WERI-Rb-1 (cell line): ENCODE data around the gene RASGRF1.

Experiments used
- DNase-seq: peaks from one replicate; pipeline ENCODE4 v3.0.0-alpha.2; 2020
- H3K27ac ChIP-seq: fragments of 250-450 bp; sonication (Bioruptor Pico); 2 replicates; pipeline ENCODE4 v1.5.1; 2020; ENCODE audit warnings: mild to moderate bottlenecking, moderate library complexity
- H3K27me3 ChIP-seq: fragments of 250-450 bp; sonication (Bioruptor Pico); 2 replicates; pipeline ENCODE4 v1.5.1; 2021; ENCODE audit warnings: mild to moderate bottlenecking, low read depth, moderate library complexity; ENCODE audit not compliant: insufficient read depth, severe bottlenecking
- H3K36me3 ChIP-seq: fragments of 250-450 bp; sonication (Bioruptor Pico); 2 replicates; pipeline ENCODE4 v1.5.1; 2020; ENCODE audit warnings: mild to moderate bottlenecking, moderate library complexity
- H3K4me3 ChIP-seq: 2 replicates; pipeline ENCODE4 v1.5.1; 2011; ENCODE audit warnings: low read depth, mild to moderate bottlenecking, control low read depth, low read length
- H3K9me3 ChIP-seq: fragments of 250-450 bp; sonication (Bioruptor Pico); 2 replicates; pipeline ENCODE4 v1.5.1; 2021; ENCODE audit warnings: mild to moderate bottlenecking, moderate library complexity; ENCODE audit not compliant: severe bottlenecking
- CTCF ChIP-seq: IDR thresholded peaks from 2 replicates; pipeline ENCODE4 v1.5.1; 2011; ENCODE audit warnings: low read depth, mild to moderate bottlenecking, control low read depth, inconsistent platforms, low read length

Gene RASGRF1

GRCh38 chr15:79093352-79093935 lies 2.9 kb upstream of the RASGRF1 start:
- H3K27me3 ChIP-seq = peaks cover 55% of the 10 kb centered on the region
- H3K9me3 ChIP-seq = no peaks in the 10 kb centered on the region
- no peaks in the 10 kb centered on the region for H3K36me3 ChIP-seq
- H3K4me3 ChIP-seq = no peak overlapping the region
- H3K27ac ChIP-seq = no peak overlapping the region
- TF ChIP-seq CTCF = no peak
- no peak for DNase-seq

DNA sequence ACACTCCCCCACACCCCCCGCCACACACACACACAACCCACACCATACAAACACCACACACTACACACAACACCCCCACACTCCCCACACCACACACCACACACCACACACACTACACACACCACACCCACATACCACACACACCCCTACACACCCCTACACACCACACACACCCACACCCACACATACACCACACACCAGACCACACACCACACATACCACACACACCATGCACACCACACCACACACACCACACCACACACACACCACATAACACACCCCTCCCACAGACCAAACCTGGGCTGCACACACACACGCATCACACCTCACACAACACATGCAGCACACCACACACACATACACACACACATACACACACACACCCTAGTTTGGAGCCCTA lies 1.8 kb upstream of the RASGRF1 start:
- no peak for TF ChIP-seq CTCF
- H3K36me3 ChIP-seq = no peaks in the 10 kb centered on the region
- H3K27ac ChIP-seq = no peak overlapping the region
- H3K9me3 ChIP-seq = no peaks in the 10 kb centered on the region
- no peak overlapping the region for H3K4me3 ChIP-seq
- no peak for DNase-seq
- peaks cover 63% of the 10 kb centered on the region for H3K27me3 ChIP-seq

DNA sequence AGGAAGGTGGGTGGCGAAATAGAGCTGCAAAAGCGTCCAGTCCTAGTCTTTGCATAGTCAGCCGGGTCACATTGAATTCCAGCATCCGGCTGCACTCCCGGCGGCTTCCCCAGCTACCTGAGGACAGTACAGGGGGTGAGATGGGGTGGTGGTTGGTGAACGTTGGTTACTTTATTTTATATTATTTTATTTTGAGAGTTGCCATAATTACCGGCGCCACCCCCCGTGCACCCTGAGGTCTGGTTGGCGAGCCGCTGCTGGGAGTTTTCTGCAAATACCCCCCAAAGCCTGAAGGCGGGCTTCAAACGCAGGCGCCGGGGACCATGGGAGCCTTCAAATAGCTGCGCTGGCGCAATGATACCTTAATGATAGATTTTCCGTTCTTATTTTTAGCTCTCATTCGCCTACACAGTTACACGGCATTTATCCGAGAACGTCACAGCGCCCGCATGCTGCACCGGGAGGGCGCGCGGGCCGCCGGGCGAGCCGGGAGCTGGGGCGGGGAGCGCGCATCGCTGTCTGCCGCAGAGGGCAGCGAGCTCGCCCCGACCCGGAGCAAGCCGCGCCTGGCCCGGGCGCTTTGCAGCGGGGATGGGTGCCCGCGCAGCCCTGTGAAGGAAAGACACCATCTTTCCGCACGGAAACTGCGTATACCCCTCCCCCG lies 756 bp upstream of the RASGRF1 start:
- Histone ChIP-seq H3K27ac (no peak overlapping the region), H3K4me3 (peak overlapping the region; percentile 44), H3K36me3 (no peaks in the 10 kb centered on the region), H3K9me3 (no peaks in the 10 kb centered on the region), H3K27me3 (peaks cover 67% of the 10 kb centered on the region)
- TF ChIP-seq CTCF = no peak
- peak; percentile 19 for DNase-seq

GRCh38 chr15:79089890-79090486 lies 592 bp downstream of the RASGRF1 start:
- TF ChIP-seq CTCF = no peak
- Histone ChIP-seq H3K36me3 (no peaks in the 10 kb centered on the region), H3K9me3 (no peaks in the 10 kb centered on the region), H3K4me3 (peak overlapping the region; percentile 44), H3K27ac (no peak overlapping the region), H3K27me3 (peaks cover 67% of the 10 kb centered on the region)
- DNase-seq = no peak

GRCh38 chr15:79089331-79089889 lies 1.2 kb downstream of the RASGRF1 start:
- Histone ChIP-seq H3K9me3 (no peaks in the 10 kb centered on the region), H3K27me3 (peaks cover 63% of the 10 kb centered on the region), H3K36me3 (no peaks in the 10 kb centered on the region), H3K27ac (no peak overlapping the region), H3K4me3 (peak overlapping the region; percentile 44)
- DNase-seq = peak; percentile 21
- no peak for TF ChIP-seq CTCF
